Measurements from ENCODE around the gene PNRC2.

DNA sequence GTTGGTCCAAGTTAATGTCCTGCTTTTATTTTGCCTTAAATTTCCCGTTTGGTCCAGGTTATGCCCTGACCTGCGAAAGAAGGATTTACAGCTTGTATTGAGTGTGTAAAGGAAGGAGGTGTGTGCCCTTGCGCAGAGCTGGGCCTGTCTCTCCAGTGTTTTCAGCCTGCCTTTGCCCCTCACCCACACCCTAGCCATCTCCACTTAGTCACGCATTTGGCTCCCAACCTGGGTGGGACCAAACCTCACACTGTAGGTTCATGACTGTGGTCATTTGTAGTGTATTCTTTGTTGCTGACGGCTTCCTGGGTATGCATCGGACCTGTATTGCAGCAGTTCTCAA, 21.1 kb downstream of the PNRC2 start:
- TF ChIP-seq CTCF (IDR thresholded peaks at IDR 0.05) = no peak
- no peak for TF ChIP-seq POLR2A (IDR thresholded peaks at IDR 0.05)
